Measurements from ENCODE around the gene CTSK.

DNA sequence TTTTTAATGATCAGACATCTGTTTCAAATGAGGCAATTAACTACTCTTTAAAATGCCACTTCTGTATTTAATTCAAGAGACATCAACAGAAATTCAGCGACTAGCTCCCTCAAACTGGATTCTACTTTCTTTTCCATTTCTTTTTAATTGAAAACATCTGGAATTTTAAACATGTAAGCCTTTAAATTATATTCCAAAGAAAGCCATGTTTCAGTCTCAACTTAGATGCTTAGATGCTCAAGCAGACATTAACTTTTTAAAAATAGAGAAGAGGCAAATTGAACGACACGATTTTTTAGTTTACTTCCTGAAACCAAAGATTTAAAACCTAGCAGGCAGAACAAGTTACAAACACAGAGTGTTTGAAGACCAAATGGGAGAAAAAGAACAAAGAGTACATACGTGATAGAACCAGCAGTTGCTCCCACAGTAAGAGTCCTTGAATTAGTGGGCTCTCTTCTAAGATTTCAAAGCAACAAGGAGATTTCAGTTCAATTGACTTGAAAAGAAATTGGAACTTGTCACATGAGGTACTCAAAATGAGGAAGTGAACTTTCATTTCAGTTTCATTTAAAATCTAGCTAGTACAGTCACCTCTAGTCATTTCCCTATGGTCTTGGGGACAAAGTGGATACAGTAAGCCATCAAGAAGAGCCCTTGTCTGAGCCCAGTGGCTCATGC, 42.6 kb downstream of the CTSK start, which contains the start of gene CTSS:
- TF ChIP-seq, protein P1, sequence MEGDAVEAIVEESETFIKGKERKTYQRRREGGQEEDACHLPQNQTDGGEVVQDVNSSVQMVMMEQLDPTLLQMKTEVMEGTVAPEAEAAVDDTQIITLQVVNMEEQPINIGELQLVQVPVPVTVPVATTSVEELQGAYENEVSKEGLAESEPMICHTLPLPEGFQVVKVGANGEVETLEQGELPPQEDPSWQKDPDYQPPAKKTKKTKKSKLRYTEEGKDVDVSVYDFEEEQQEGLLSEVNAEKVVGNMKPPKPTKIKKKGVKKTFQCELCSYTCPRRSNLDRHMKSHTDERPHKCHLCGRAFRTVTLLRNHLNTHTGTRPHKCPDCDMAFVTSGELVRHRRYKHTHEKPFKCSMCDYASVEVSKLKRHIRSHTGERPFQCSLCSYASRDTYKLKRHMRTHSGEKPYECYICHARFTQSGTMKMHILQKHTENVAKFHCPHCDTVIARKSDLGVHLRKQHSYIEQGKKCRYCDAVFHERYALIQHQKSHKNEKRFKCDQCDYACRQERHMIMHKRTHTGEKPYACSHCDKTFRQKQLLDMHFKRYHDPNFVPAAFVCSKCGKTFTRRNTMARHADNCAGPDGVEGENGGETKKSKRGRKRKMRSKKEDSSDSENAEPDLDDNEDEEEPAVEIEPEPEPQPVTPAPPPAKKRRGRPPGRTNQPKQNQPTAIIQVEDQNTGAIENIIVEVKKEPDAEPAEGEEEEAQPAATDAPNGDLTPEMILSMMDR (IDR thresholded peaks at IDR 0.05): no peak
- no peak for TF ChIP-seq POLR2A (IDR thresholded peaks at IDR 0.05)

Data from breast epithelium (tissue), 3 donors.